Heart left ventricle (tissue), 16 donors: ENCODE measurements around the gene SEMA6A. TPM values are rescaled to one million over a fixed set of nuclear protein-coding genes. Genes with fewer than 3 reads are reported as not detected.

Experiments
- ATAC-seq, 4 donors: fragments of 200-7000 bp; cut with Tn5 transposase; one replicate each; pipeline ENCODE4 v1.9.1; 2020 to 2022; ENCODE audit warnings: moderate library complexity in 4 of 4, mild to moderate bottlenecking in 3 of 4, moderate number of reproducible peaks in 1 of 4
- DNase-seq, 5 donors: peaks; one replicate each; pipeline ENCODE4 v3.0.0-alpha.2; 2020
- H3K27ac ChIP-seq, 12 donors: fragments of 200-600 bp; sonication (generic) in 4 of 12; one replicate each; pipeline versions ENCODE4 v1.5.0 to v1.8.0; 2016 to 2022; ENCODE audit warnings: mild to moderate bottlenecking in 2 of 12
- H3K27me3 ChIP-seq, 9 donors: fragments of 200-600 bp; sonication (generic) in 2 of 9; one replicate each; pipeline versions ENCODE4 v1.5.1 to v1.8.0; 2016 to 2022; ENCODE audit warnings: mild to moderate bottlenecking in 3 of 9
- H3K36me3 ChIP-seq, 9 donors: fragments of 200-600 bp; sonication (generic) in 2 of 9; one replicate each; pipeline versions ENCODE4 v1.5.0 to v1.8.0; 2018 to 2022; ENCODE audit warnings: mild to moderate bottlenecking in 2 of 9
- H3K4me1 ChIP-seq, 12 donors: fragments of 200-600 bp; sonication (generic) in 4 of 12; one replicate each; pipeline versions ENCODE4 v1.5.0 to v1.8.0; 2016 to 2022; ENCODE audit warnings: mild to moderate bottlenecking in 3 of 12
- H3K4me3 ChIP-seq, 12 donors: fragments of 200-600 bp; sonication (generic) in 4 of 12; one replicate each; pipeline versions ENCODE4 v1.5.0 to v1.8.0; 2017 to 2022; ENCODE audit warnings: mild to moderate bottlenecking in 9 of 12, moderate library complexity in 4 of 12
- H3K9me3 ChIP-seq, 12 donors: fragments of 200-600 bp; sonication (generic) in 4 of 12; one replicate each; pipeline versions ENCODE4 v1.5.0 to v1.8.0; 2016 to 2022; ENCODE audit warnings: mild to moderate bottlenecking in 1 of 12
- CTCF ChIP-seq, 12 donors: fragments of 200-600 bp; sonication (generic) in 4 of 12; IDR thresholded peaks; one replicate each; pipeline versions ENCODE4 v1.5.0 to v1.8.0; 2018 to 2022; ENCODE audit warnings: antibody characterized with exemption in 12 of 12, mild to moderate bottlenecking in 5 of 12
- POLR2A ChIP-seq, 2 donors: fragments of 450-650 bp; IDR thresholded peaks; one replicate each; pipeline ENCODE4 v1.6.1; 2017; ENCODE audit warnings: antibody characterized with exemption in 2 of 2, mild to moderate bottlenecking in 2 of 2, moderate library complexity in 2 of 2
- WGBS, 4 donors: extraction: QIAGEN DNeasy Blood & Tissue Kit in 2 of 4; methylation state at CpG; one replicate each; pipeline versions ENCODE4 v1.1.5 to v1.1.7; 2013 to 2018; 5-methylcytosine and 5-hydroxymethylcytosine counted together
- intact Hi-C, 10 donors: fragments of 100-400 bp; cut with DNase I; formaldehyde crosslinking; loops; one replicate each; pipeline versions ENCODE4 v1.11.1 to v1.14.2; 2022
- polyA plus RNA-seq, 2 donors: library from polyadenylated mRNA; stranded (reverse); fragments of 200-250 nt; gene quantifications; one replicate each; pipeline ENCODE4 v1.2.3, GENCODE V29; 2013
- total RNA-seq, 9 donors: library from RNA; depleted of rRNA in 2 of 9; stranded (reverse); fragments of >200 nt in 2 of 9; fragmentation: NEBNext Ultra II Directional in 3 of 9; extraction: Animal tissue kit (Norgen Biotek cat#: 25700) in 3 of 9; gene quantifications; one replicate each; pipeline versions ENCODE4 v1.1.0 to v1.2.4, GENCODE V29; 2016 to 2023
- donor health status: ischemic (EF 13 %, LVEDD 7.1; RV severe dilation, severe dysfunction).
- donor health status: healthy with polysubstance abuse.
- donor health status: DM: no; HTN: yes; CAD: no.
- donor health status: DM: no; HTN: no; CAD: no.
- donor health status: ischemic (EF 25% LVEDD 6.9; RV normal size, moderate dysfunction).
- donor health status: ischemic (EF 25% LVEDD 5.7; RV mildly dilated, moderate dysfunction).
- donor health status: healthy.
- donor health status: DM: yes; HTN: yes; CAD: no.
- donor health status: ischemic (EF 35%, LVEDD 5.7; RV mildly dilated, moderate dysfunction).
- donor health status: nonischemic (EF 11% LVEDD 7.7; RV severe dilation, severe dysfunction).
- donor health status: DM: yes; HTN: yes; CAD: no.
- donor health status: PGD.
- donor health status: ischemic (EF 29% LVEDD 5.4; RV normal size, mild dysfunction).
- donor health status: nonischemic (EF 23%, LVEDD 6.1; RV moderate dilation, normal function).

Gene SEMA6A
- total and polyA plus RNA-seq, 11 donors = 2.2 to 12.7 (median 6.3) TPM

GRCh38 chr5:116448450-116448849, 126.2 kb downstream of the SEMA6A start:
- no peak for ATAC-seq
- Histone ChIP-seq H3K9me3 (no peaks in the 10 kb centered on the region), H3K4me3 (no peak overlapping the region), H3K27me3 (no peaks in the 10 kb centered on the region), H3K27ac (no peak overlapping the region), H3K36me3 (peaks cover 0 to 37% (median 17%) of the 10 kb centered on the region in 9 donors), H3K4me1 (peaks cover 0 to 7% (median 0%) of the 10 kb centered on the region in 12 donors)
- 77 to 90% (median 80%) methylated on average over 4 of the region's 4 CpGs for whole genome bisulfite sequencing, 4 donors
- no peak for DNase-seq
- TF ChIP-seq POLR2A (IDR thresholded peaks at IDR 0.05) (no peak), CTCF (IDR thresholded peaks at IDR 0.05) (no peak)
- intact Hi-C loops = no loop called here

GRCh38 chr5:116446356-116447005, 128.1 kb downstream of the SEMA6A start:
- Histone ChIP-seq H3K9me3 (no peaks in the 10 kb centered on the region), H3K27ac (no peak overlapping the region), H3K4me3 (no peak overlapping the region), H3K36me3 (peaks cover 0 to 36% (median 17%) of the 10 kb centered on the region in 9 donors), H3K4me1 (peaks cover 0 to 14% (median 10%) of the 10 kb centered on the region in 12 donors), H3K27me3 (no peaks in the 10 kb centered on the region)
- WGBS, 4 donors = 96 to 97% (median 97%) methylated on average over 32 of the region's 32 CpGs
- DNase-seq = no peak
- ATAC-seq = no peak
- intact Hi-C loops = no loop called here
- TF ChIP-seq POLR2A (IDR thresholded peaks at IDR 0.05) (no peak), CTCF (IDR thresholded peaks at IDR 0.05) (no peak)

GRCh38 chr5:116445311-116445710, 129.3 kb downstream of the SEMA6A start:
- Histone ChIP-seq H3K27ac (no peak overlapping the region), H3K4me3 (no peak overlapping the region), H3K4me1 (peaks cover 0 to 22% (median 10%) of the 10 kb centered on the region in 12 donors), H3K27me3 (no peaks in the 10 kb centered on the region), H3K9me3 (no peaks in the 10 kb centered on the region), H3K36me3 (peaks cover 0 to 31% (median 17%) of the 10 kb centered on the region in 9 donors)
- TF ChIP-seq POLR2A (IDR thresholded peaks at IDR 0.05) (no peak), CTCF (IDR thresholded peaks at IDR 0.05) (no peak)
- ATAC-seq (no peak), DNase-seq (no peak)
- WGBS, 4 donors = 95 to 100% (median 97%) methylated on average over 2 of the region's 2 CpGs
- intact Hi-C loops = no loop called here

- TF ChIP-seq CTCF (IDR thresholded peaks at IDR 0.05) (no peak), POLR2A (IDR thresholded peaks at IDR 0.05) (no peak)
- Histone ChIP-seq H3K9me3 (no peaks in the 10 kb centered on the region), H3K4me3 (no peak overlapping the region), H3K27me3 (no peaks in the 10 kb centered on the region), H3K36me3 (peaks cover 0 to 28% (median 15%) of the 10 kb centered on the region in 9 donors), H3K4me1 (peaks cover 0 to 29% (median 13%) of the 10 kb centered on the region in 12 donors), H3K27ac (no peak overlapping the region)
- intact Hi-C loops = no loop called here
- 86 to 88% (median 86%) methylated on average over 14 of the region's 14 CpGs for whole genome bisulfite sequencing, 4 donors
- no peak for DNase-seq
- ATAC-seq = no peak
Measured at GRCh38 chr5:116444373-116445295, 130.0 kb downstream of the SEMA6A start.
